ENCODE results near the gene RMP24.
"Not testable (repeated sequence)": the region's sequence is repeated elsewhere in the genome, so short reads cannot be mapped to it uniquely, and the experiment has no call there.

RMP24 gene

DNA sequence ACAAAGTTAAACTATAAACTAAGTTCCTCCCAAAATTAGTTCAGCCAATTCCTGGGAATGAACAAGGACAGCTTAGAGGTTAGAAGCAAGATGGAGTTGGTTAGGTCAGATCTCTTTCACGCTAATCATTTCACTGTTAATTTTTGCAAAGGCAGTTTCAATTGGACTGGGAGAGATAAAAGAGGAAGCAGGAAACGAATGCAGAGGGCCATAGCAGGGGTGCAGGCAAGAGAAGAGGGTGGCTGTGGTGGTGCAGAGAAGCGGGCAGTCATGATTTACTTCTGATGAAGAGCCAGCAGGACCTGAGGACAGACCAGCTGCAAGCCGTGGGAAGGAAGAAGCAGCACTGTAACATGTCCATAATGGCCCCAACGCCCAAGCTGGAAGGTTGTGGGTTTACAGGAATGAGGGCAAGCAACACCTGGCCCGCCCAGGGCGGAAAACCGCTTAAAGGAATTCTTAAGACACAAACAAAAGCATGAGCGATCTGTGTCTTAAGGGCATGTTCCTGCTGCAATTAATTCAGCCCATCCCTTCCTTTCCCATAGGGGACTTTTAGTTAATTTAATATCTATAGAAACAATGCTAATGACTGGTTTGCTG lies 4.1 kb upstream of the RMP24 start:
- DNase-seq: no peak

DNA sequence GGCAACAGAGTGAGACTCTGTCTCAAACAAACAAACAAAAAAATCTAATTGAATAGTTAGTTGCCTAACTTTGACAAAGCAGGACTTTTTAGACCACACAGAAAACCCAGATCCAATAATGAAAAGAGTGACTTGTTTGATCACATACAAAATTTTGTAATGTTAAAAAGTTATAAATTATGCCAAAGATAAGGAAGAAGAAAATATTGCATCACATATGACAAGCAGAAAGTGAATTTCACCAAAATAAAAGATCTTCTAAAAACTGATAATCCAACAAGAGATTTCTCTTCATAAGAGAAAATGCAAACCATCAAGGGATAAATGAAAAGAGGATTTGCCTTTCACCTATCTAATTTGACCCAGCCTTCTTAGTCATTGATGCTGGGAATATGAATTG lies 2.8 kb upstream of the RMP24 start:
- DNase-seq: no peak

DNA sequence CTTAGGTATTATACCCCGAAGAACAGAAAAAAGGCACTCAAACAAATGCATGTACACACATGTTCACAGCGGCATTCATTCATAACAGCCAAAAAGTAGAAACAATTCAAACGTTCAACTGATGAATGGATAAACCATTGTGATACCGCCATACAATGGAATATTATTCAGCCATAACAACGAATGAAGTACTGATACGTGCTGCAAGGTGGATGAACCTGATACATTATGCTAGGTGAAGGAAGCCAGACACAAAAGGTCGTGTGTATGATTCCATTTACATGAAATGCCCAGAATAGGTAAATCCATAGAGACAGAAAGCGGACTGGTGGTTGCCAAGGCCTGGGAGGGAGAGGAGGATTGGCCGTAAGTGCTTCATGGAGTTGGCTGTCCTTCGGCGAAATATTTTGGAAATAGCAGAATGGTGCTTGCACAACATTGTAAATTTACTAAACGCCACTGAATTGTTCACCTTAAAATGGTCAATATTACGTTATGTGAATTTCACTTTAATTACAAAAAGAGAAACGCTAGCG lies 750 bp upstream of the RMP24 start:
- no peak for DNase-seq

DNA sequence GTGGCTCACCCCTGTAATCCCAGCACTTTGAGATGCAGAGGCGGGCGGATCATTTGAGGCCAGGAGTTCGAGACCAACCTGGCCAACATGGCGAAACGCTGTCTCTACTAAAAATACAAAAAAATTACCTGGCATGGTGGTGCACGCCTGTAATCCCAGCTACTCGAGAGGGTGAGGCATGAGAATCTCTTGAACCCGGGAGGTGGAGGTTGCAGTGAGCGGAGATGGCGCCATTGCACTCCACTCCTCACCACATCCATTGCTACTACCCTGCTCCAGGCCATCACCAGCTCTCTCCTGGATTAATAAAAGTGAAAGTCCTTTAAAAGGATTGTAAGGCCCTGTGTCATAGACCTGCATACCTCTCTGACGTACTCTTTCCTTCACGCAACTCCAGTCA lies 1.2 kb downstream of the RMP24 start:
- no peak for DNase-seq

GRCh38 chr18:35974181-35974580 lies 1.7 kb downstream of the RMP24 start:
- no peak for DNase-seq

DNA sequence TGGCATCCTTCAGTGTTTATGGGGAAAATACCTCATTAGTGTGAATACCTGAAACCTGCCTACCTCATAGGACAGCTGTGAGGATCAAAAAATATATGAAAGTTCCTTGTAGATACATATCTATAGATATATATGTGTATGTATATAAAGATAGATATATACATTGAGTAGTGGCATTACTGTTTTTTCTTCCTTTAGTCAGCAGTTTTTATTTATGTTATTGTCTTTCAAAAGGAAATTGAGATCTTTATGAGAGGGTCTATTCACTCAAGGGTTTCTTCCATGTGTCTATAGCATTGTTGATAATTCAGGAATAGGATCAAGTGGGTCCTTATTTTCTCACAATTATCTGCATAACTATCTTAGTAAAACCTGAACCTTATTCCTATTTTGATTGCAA lies 6.6 kb downstream of the RMP24 start:
- no peak for DNase-seq

GRCh38 chr18:35982409-35983114 lies 10.1 kb downstream of the RMP24 start:
- peak; percentile 97 for DNase-seq

- DNase-seq: peak; percentile 8
These were observed 10.7 kb downstream of the RMP24 start for GRCh38 chr18:35983147-35983546.

- peak; percentile 92 for DNase-seq
These were observed 11.3 kb downstream of the RMP24 start for GRCh38 chr18:35983818-35984217.

GRCh38 chr18:35991696-35992095 lies 19.2 kb downstream of the RMP24 start:
- no peak for DNase-seq

DNA sequence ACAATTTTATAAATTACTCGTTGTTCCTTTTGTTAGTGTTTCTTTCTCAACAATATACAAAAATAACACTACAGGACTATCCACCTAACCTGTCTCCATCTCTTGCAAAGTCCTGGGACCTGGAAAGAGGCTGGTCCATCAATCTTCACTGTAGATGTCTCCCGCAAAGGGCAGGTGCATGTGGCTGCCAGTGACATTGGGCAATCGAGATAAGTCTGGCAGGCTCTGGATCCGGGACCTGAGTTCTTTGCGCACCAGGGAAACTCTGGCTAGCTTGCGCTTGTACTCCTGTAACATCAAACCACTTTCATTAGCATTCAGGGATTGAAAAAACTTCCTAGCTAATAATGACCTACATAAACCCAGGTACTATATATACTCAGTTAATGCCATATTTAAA lies 20.5 kb downstream of the RMP24 start:
- DNase-seq: no peak

- DNase-seq: no peak
These were observed 26.5 kb downstream of the RMP24 start for GRCh38 chr18:35998967-35999366.

DNA sequence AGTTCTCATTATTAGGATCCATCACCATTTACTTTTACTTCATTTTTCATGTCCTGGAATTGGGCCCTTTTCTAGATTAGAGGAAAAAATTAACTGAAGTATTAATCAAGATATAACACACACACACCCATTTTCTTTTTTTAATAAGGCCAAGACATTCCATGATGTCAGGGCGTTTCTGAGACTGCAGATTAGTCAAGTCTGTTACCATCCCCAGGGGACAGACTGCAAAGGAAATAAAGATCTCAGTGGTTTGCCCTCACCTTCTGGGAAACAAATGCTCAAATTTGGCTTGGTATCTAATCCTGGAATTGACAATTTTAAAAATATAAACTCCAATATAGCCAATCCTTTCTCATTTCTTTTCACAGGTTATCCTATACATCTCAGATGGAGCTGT lies 27.4 kb downstream of the RMP24 start:
- DNase-seq: peak; percentile 35

- no peak for DNase-seq
These were observed 34.5 kb downstream of the RMP24 start for GRCh38 chr18:36006997-36007396.

GRCh38 chr18:36009214-36009613 lies 36.7 kb downstream of the RMP24 start:
- no peak for DNase-seq

DNA sequence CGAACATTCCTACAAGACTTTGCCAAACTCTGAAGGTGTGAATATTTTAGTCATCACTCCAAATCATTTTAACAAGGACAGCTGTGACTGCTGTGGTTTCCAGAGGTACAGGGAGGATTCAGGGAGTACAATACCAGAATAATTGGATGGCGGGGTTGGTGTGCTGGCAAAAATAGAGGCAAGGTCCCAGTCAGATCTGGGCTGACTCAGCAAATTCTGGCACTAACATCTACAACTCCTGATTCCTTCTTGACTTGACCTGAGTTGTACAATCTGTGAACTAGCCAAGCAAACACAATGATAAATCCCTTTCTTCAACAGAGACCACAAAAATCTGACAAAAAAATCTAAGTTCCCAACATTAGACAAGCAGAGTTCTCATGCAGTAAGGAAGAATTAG lies 40.4 kb downstream of the RMP24 start:
- peak; percentile 9 for DNase-seq

DNA sequence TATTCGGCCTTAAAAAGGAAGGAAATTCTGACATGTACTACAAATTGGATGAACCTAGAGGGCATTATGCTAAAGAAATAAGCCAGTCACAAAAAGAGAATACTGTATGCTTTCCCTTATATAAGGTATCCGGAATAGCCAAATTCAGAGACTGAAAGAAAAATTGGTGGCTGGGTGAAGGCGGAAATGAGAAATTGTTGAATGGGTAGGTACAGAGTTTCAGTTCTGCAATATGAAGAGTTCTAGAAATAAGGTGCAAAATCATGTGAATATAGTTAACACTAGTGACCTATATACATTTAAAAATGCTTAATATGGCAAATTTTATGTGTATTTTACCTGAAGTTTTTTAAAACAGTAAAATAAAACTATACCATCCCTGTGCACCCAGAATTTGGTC lies 43.1 kb downstream of the RMP24 start:
- no peak for DNase-seq

DNA sequence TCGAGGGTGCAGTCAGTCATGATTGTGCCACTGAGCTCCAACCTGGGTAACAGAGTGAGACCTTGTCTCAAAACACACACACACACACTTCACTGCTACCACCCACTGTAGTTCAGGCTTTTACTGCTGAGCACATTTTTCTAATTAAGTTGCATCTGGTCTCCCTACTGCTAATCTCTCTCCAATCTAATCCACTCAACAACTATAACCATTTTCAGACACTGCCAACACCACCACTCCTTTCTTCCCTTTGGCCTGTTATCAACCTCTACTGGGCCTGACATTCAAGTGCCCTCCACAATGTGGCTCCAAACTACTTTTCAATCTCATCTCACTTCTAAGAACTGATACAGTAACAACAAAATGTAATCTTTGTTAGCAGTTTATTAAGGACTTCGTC lies 44.8 kb downstream of the RMP24 start:
- DNase-seq: no peak

DNA sequence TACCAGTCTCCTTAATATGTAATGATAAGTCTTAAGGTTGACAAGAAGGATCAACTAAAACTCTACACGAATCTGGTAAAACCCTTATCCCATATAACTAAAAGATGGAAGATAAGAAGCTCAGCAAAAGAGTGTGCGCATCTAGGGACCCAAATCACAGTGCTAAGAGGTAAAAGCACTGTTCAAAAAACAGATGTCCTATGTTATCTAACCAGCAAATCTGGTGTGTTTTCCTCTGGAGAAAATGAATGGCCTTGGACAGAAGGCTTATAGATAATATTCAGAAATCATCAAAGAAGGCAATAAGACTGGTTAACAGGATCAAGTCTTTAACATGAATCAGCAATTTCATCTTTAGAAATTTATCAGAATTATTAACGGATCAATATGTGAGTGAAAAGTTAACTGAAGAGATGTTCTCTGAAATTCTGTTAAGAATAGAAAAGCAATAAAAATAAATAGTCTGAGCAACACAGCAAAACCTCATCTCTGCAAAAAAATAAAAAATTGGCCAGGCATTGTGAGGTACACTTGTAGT lies 47.8 kb downstream of the RMP24 start:
- no peak for DNase-seq

DNA sequence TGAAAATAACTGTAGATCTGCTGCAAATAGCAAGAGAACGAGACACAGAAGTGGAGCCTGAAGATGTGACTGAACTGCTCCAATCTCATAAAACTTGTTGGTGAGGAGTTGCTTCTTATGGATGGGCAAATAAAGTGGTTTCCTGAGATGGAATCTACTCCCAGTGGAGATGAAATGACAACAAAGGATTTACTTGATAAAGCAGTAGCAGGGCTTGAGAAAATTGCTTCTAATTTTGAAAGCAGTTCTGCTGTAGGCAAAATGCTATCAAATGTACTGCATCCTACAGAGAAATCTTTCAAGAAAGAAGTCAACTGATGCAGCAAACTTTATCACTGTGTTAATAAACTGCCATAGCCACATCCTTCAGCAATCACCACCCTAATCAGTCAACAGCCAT lies 50.9 kb downstream of the RMP24 start:
- DNase-seq: no peak

- not testable (repeated sequence) for DNase-seq
These were observed 51.8 kb downstream of the RMP24 start for GRCh38 chr18:36024241-36024640.

- DNase-seq: no peak
These were observed 52.5 kb downstream of the RMP24 start for GRCh38 chr18:36025025-36025424.

- DNase-seq: no peak
These were observed 56.4 kb downstream of the RMP24 start for GRCh38 chr18:36028859-36029258.

All from fibroblast of skin of scalp (primary cell).